KG1 (cell line): Measurements from ENCODE around the gene KLF1.
A peak's percentile ranks its signal among the peaks of the same experiment; 100 is the strongest.
"Not testable (repeated sequence)": the region's sequence is repeated elsewhere in the genome, so short reads cannot be mapped to it uniquely, and the experiment has no call there.

Experiments
- DNase-seq: peaks from one replicate; lab custom pipeline; 2025; lab: John Stamatoyannopoulos, UW

KLF1 gene

GRCh38 chr19:12867120-12868099, 19.6 kb downstream of the KLF1 start:
- no peak for DNase-seq

GRCh38 chr19:12866416-12867119, 20.4 kb downstream of the KLF1 start:
- DNase-seq: no peak

GRCh38 chr19:12865746-12866415, 21.1 kb downstream of the KLF1 start:
- DNase-seq: no peak

GRCh38 chr19:12864721-12865715, 22.0 kb downstream of the KLF1 start:
- DNase-seq: no peak

- no peak for DNase-seq
These were observed 22.9 kb downstream of the KLF1 start for GRCh38 chr19:12864143-12864542.

- DNase-seq: no peak
These were observed 27.5 kb downstream of the KLF1 start for GRCh38 chr19:12859546-12859945.

- no peak for DNase-seq
These were observed 28.7 kb downstream of the KLF1 start for GRCh38 chr19:12858041-12858928.

GRCh38 chr19:12856653-12857052, 30.3 kb downstream of the KLF1 start:
- DNase-seq: no peak

- peak; percentile 35 for DNase-seq
These were observed 39.6 kb downstream of the KLF1 start for GRCh38 chr19:12847159-12848139.

GRCh38 chr19:12846613-12847012, 40.4 kb downstream of the KLF1 start:
- DNase-seq: not testable (repeated sequence)

GRCh38 chr19:12843999-12844732, 42.8 kb downstream of the KLF1 start:
- DNase-seq: no peak

- no peak for DNase-seq
These were observed 43.7 kb downstream of the KLF1 start for GRCh38 chr19:12843328-12843727.

- DNase-seq: no peak
These were observed 44.5 kb downstream of the KLF1 start for GRCh38 chr19:12842511-12842910.

GRCh38 chr19:12841094-12841493, 45.9 kb downstream of the KLF1 start:
- no peak for DNase-seq

- no peak for DNase-seq
These were observed 46.6 kb downstream of the KLF1 start for GRCh38 chr19:12840091-12841079.

- no peak for DNase-seq
These were observed 47.9 kb downstream of the KLF1 start for GRCh38 chr19:12838886-12839756.
